Suppressor macrophage treated with lipopolysaccharide for 1 hour (primary cell): Measurements from ENCODE around the gene FRY.

ENCODE experiments used
- DNase-seq, 3 donors: peaks; one replicate each; pipeline ENCODE4 v3.0.0-alpha.2; 2020 to 2022

Gene FRY

DNA sequence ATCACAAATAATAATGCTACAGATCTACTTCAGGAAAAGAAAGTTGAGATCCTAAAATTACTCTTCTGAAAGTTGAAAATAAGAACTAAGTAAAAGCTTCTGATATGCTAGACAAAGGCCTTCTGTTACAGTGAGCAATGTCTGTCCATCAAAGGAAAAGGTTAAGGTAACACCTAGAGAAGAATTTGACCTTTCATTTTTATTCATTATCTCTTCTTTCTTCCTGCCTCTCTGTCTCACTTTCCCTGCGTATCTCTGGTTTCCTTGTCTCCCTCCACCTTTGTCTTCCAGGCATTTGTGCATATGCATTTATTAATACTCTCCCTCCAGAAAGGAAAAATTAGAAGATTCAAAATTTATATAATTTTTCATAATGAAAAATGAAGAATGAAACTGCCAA is 234.6 kb downstream of the FRY start:
- no peak for DNase-seq

DNA sequence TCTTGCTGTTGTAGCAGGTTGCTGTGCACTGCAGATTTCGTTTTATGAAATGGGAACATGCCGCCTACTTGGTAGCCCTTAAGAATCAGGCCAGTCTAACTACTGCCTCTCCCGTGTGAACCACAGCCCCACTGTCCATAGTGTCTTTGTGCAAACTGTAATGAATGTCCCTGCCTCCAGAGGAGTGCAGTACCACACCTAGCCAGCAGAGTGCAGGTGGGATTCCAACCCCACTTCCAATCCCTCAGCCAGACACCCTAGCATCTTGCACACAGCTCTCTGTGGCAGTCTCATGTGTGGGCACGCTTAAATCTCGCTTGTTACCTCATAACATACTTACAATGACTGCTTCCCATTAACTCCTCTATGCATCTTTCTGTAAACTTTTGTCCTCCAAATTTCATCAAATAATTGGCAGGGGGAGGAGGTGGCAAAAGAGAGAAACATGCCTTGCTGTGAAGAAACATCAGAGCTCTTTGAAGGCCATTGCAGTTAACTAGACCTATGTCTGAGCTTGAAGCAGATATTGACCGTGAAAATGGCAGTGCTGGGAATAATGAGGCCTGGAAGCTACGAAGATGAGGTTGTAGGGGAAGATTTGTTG is 236.4 kb downstream of the FRY start:
- DNase-seq: peak in 1 of 3 donors; percentile 38

DNA sequence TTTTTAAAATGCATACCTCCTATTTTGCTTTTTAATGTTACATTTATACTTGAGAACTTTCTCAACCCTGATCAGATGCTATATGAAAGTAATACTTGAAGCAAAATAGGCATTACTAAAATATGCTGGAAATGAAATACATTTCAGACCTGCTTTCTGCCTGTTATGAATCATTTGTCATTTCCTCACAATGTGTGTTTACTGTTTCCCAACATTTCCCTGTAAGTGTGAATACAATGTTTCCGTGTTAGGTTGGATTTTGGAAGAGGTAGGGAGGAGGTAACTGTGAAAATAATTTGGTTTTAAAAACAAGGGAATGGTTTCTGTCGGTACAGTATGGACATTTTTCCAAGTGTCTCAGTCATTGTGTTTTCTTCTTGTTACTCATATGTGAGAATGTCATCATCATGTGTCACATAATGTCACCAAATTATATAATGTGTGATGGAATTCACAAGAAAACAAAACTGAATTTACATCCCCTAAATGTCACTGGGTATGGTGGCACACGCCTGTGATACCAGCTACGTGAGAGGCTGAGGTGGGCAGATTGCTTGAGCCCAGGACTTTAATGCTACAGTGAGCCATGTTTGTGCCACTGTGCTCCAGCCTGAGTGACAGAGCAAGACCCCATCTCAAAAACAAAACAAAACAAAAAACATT is 240.6 kb downstream of the FRY start:
- DNase-seq: peak; percentile 22 to 76 (median 50)

DNA sequence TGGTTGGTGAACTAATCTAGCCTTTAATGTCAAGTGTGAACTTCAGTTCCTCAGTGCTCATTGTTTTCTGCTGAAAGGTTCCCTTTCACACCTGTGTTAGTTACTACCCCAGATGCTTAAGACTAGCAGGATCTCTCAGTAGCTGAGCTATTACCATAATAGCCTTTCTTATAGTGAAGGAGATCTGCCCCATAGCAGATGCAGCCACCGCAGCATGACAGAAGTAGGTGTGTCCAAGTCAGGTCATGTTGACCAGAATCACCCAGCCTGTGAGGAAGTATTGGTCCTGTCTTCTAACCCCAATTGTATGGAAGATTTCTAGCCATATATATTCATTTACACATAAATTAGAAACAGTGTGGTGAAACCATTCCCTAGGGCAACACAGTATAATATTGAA is 246.3 kb downstream of the FRY start:
- no peak for DNase-seq

DNA sequence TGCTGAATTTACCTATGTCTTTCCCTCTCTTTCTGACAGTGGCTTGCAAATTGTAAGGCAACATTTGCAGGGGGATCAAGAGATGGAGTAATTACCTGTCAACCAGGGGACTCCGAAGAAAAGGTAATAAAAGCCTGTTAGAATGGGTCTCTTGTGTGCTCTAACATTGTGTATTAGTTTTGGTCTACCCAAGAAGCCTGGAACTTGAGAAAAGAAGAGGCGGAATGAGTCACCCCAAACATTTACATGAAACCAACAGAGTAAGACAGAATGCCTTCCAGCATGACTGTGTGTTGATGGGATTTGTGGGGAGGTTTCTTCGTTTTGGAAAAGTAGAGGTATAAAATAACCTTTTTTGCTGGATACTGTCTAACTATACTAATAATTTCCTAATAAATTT is 246.9 kb downstream of the FRY start:
- DNase-seq: peak; percentile 15 to 42 (median 30)

DNA sequence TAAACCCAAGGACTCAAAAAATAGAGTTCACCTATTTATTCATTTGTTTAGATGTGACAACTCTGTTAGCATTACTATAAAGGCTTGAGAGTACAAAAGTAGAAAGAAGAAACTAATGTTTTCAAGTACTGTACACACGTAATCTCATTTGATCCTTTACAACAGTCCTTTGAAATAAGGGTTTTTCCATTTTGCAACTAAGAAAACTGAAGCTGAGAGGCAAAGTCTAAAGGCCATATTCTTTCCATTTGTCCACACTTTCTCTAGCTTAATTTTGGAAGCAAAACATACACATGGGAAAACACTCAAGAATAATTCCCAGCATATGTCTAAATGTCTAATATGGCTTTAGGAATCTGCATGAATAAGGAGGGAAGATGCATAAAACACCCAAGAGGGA is 249.5 kb downstream of the FRY start:
- no peak for DNase-seq

DNA sequence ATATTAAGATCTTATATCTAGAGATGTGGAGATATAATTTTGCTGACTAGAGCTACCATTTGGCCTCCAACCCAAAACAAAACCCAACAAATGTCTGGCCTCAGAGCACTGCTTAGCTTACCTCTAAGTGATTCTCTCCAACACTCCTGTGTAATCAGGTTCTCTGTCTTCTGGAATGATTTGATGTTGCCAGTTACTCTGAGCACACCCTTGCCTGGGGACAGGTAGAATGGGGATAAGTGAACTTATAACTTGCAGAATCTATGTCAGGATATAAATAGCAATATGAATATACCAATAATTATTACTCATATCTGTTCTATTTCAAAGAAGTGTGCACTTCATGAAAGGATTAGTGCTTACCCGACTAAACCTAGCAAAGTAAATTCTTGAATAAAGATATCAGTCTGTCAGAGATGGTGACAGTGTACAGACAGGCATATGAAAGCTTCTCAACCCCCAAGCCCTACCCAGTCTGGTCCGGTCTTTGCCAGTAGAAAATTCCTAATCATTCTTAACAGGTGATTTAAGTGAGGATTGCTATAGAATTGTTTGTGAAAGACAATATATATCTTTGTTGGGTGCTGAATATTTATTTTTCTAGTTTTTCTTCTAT is 250.6 kb downstream of the FRY start:
- no peak for DNase-seq

DNA sequence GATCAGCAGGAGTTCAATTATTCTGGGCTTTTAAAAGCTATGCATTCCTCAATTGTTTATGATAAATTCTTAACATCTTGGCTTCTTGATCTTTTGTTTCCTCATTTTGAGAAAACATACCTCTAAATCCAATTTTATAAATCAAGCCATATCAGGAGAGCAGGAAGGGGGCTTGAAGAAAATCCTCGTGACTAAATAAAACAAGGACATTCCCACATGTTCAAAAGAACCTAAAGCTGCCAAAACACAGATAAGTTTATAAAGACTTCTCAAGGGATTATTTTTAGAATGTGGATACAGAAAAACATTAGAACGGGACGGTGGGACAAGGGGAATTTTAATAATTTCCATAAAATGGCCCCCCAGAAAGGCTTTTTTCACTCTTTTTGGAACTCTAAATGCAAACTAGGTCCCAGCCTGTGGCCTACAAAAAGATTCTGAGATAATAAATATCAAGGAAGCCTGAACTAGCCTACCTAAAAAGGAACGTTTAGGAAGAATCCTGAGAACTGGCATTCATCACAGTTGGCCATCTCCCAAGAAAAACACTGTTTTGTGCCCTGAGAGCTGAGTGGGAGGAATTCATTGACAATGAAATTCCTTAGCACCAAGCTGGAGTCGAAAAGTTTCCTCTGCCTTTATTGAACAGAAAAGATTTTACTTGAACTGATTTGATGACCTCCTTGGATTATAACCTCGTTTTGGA is 253.5 kb downstream of the FRY start:
- DNase-seq: no peak

DNA sequence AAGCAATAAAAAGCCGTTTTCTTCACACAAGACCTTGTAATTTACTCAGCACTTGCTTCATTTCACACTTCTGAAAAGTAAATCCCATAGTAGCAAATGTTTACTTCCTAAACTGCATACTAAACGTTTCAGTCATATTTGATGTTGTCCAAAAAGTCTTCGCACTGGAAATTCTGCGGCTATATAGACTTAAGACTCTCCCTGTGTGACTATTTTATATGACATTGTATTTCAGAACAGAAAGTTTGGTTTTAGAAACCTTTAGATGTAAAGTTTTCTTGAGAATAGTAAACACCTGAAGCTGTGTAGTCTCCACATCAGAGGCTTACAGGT is 254.0 kb downstream of the FRY start:
- no peak for DNase-seq

DNA sequence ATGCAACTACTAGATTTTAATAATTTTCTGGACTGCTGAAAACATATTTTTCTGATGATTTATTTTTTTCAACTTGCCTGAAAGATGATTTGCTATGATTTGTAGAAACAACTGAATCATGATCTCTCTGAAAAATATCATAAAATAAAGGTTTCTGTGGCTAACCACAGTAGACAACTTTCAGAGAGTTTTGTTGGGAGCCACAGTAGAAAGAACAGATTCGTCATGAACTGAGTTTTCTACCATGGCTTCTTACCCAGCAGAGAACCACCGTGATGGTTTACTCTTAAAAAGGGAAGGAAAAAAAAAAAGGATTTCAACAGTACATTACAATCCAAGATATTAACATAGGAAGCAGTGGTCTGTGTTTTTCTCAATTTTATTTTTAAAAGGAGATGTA is 265.6 kb downstream of the FRY start:
- DNase-seq: no peak

DNA sequence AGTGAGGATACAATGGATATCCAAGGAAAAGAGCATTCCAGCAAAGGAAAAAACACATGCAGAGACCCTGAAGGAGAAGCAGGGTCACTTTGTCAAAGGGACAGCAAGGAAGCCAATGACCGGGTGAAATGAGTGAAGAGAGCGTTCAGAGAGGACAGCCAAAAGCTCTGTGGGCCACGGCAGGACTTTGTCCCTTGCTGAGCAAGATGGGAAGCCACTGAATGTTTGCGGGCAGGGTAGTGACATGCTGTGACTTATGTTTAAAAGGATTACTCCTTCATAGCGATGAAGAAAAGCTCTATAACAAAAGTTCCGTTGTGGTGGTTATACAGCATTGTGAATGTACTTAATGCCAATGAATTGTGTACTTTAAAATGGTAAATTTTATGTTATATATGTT is 267.1 kb downstream of the FRY start:
- no peak for DNase-seq

DNA sequence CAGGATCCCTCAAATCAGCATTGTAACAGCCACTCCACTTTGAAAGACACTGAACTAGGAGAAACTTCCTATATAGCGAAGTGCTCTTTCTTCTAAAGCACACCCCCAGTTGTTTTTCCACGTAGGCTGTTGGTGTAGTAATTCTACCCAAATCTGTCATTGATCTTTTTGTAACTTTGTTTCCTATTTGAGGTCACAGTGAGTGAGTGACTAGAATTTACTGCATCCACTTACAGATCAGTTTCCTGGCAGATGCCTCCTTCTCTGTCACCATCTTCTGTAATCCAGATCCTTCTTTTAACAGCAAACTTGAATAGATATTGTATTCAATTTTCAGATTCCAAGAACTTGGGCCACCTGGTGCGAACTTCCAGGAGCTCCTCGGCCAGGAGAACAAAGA is 268.3 kb downstream of the FRY start:
- DNase-seq: no peak

DNA sequence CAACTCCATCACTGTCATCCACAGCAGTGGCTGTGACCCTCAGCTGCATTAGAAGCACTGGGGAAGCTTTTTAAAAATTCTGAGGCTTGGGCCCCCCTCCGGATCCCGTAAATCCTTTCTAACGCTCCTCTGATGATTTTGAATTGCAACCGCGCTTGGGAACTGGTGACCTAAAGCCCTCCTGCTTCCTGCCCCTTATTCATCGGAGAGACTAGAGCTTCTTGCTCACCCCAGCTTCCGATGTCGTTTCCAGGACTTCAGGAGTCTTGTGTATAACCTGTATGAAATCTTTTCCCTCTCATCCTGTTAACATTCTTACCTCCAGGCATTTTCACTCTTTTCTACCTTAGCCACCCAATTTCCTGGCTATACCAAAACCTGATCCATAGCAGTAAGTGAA is 268.8 kb downstream of the FRY start:
- DNase-seq: no peak

DNA sequence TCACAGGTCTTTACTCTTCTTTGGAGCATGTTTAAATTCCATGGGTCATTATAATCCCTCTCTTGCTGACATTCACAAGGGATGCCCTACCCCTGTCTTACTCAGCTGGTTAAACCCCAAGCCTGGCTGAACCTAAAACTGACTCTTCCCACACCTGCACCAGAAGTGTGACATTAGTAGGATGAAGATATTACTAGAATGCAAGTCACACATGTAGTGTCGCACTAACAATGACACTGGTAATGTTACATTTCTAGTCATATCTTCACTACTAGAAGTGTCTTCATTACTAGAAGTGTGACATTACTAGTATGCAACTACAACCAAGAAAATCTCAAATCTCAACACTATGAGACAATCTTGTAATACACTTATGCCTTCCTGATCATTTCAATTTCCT is 269.3 kb downstream of the FRY start:
- DNase-seq: no peak

DNA sequence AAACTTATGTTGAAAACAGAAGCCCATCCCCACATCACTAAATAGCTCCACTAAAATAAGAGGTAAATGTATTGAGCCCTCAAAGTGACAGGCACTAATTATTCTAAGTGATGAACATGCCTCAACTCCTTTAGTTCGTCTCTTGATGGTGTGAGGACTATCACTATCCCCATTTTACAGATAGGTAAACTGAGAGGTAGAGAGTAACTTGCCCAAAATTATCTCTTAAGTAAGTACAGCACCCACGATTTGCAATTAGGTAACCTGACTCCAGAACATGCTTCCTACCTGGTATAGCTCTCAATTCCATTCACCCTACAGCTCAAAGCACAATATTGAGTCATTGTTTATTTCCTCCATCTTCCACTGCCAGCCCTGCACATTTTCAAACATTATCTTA is 270.9 kb downstream of the FRY start:
- DNase-seq: no peak

DNA sequence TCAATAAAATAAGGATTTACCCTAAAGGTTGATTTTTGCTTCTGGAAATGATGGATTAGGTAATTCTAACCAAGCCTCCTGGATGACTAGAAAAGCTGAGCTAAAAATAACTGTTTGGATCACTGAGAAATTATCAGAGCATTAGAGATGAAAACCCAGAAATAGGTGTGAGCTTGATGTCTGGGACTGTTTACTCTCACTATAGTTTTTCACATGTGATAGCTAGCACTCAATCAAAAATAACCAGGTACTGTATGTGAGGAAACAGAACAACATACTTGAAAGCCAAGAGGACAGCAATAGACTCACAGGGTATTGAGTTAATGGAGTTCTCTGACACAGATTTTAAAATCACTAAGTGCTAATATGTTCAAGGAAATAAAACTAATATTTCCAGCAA is 274.1 kb downstream of the FRY start:
- no peak for DNase-seq

DNA sequence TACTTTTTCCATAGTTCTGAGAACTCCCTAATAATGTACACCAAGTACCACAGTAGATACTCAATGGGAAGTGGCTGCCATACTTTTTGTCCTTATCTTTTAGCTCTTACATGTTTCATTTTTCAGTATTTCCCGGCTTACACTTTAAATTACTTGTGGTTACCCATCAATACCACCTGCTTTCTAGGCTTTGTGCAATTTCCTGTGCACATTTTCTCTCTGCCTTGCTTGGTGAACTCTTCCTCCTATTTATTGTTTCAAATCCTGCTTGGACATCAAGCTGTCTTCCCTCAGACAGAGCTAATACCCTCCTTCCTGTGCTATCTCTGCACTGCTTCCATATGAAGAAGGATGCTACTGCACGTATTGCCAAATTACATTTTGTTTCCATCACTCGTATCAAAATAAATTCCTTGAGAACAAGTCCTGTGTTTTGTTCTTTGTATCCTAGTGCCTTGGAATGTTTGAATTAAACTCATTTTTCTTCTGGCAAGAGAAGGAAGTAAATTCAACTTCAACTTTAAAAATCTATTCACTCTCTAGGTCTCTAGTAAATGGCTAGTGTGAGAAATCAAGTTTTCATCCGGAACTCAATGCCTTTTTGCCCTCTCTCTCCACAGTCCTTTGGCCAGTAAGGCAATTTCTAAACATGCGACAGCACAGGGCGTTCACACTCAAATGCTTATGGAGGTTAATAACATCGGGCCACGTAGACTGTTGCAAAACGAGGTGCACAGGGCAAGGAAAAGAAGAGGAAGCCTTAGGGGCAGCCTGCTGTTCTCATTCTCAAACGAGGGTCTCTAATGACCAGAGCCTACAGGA is 277.9 kb downstream of the FRY start:
- DNase-seq: peak in 2 of 3 donors; percentile 28 to 30

DNA sequence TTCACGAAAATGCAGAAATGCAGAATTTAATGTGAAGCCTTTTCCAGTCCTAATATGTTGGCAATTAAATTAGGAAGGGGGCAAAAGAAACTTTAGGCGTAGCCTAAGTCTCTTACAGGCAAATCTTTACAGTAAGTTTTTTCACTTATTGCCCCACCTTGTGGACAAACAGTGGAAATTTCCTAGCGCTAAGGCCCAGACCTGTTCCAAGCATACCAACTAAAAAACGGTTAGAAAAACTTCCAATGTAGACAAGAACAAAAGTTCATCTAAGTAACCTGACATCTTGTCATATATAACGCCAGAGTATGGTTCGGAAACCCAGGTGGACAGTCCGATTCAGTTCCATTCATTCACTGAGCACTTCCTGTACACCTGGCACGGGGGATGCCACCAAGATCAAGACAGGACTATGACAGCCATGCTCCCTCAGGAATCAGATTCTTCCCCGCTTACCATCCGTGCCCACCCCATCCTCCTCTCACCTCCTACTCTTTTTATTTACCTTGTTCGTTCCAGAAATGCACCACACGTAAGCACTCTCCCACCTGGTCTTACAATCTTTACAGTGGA is 278.6 kb downstream of the FRY start:
- DNase-seq: peak; percentile 56 to 72 (median 62)

DNA sequence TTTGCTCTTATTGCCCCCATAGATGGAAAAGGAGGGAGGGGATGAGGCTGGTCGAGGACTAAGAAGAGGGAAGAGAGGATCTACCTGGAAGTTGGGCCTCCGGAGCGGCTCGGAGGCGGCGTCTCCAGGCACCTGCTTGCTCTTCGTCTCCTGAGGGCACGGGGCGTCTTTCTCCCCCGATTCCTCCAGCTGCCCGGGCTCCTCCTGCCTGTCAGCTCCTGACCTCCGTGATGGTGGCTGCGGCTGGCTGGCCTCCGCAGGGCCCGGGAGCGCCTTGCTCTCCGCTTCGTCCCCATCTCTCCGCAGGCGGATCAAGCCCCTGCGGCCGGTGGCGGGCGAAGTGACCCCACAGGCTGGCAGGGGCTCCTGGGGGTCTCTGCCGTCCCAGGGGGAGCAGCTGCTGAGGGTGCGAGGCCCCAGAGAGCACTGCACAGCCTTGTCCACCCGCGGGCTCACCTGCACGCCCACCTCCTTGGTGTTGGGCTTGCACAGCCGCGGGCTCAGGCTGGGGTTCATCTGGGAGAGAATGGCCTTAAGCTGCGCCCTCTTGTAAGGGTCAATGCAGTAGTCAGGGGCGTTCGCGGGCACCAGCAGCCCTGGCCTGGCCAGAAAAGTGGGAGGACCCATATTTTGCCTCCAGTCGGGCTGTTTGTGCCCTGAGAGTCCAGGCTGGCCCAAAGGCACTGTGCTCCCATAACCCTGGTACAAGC is 279.8 kb downstream of the FRY start:
- DNase-seq: no peak

DNA sequence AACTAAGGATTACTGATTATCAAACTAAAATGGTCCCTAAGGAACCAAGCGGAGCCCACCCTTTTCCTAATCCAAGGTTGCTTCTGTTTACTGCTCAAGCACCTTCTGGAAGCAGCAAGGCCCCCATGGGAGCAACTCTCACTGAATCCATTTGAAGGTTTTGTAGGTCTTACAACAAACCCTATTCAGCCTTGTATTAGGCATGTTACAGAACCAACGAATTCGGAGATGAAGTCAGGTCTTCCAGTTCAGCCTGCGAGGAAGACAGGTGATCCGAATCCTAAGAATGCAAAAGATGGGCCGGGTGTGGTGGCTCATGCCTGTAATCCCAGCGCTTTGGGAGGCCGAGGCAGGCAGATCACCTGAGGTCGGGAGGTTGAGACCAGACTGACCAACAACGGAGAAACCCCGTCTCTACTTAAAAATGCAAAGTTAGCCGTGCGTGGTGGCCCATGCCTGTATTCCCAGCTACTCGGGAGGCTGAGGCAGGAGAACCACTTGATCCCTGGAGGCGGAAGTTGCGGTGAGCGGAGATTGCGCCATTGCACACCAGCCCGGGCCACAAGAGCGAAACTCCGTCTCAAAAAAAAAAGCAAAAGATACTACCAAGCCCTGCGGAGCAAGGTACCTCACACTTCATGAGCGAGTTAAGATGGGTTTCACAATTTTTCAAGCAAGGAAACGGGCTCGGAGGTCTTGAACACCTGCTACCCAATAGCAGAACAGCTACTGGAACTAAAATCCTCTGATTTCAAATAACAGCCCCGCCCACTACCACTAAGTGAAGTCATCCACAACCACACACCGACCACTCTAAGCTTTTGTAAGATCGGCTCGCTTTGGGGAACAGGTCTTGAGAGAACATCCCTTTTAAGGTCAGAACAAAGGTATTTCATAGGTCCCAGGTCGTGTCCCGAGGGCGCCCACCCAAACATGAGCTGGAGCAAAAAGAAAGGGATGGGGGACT is 283.0 kb downstream of the FRY start:
- DNase-seq: peak; percentile 83 to 90 (median 85)
